ENCODE results near the gene CD81. TPM values are rescaled to one million over a fixed set of nuclear protein-coding genes. Genes with fewer than 3 reads are reported as not detected.

CD81 gene
- total and polyA plus RNA-seq, 9 of the 15 experiments (the other 6 are each of a cell fraction or from before 2014, with no cell fraction given) = 2.4 to 189 (median 61.7) TPM

DNA sequence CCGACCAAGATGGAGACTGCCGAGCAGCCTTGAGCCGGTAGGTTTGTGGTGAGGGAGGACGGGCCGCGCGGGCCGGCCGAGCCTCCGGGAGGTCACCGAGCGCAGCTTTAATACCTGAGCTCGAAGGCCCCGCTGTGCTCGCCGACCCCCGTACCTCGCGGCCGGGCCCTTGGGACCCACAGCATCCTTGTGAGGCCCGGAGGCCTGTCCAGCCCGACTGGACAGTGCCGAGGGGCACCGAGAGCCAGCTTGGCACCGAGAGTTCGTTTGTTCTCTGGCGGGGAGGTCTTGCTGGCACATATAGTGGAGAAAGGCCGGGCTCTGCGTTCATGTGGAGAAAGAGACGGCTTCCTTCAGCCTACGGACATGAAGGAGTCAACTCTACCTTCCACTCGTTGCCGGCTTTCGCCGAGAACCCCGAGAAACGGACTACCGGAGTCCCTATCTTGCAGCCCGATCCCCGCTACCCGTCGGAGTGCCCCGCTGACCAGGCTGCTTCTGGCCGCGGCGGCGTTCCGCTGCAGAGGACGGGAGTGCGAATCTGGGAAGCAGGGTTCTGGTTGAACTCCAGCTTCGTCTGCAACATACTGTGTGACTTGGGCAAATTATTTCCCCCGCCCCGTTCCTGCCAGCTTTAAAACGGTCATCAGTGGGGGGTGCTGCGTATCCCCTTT lies 23.8 kb downstream of the CD81 start:
- no peak for FAIRE-seq
- TF ChIP-seq MED1 (CRISPR knock-in tag; IDR thresholded peaks at IDR 0.05; ENCODE audit: borderline replicate concordance) (no peak), ZBTB43 (CRISPR knock-in tag; IDR thresholded peaks at IDR 0.05) (no peak), MEF2A (IDR thresholded peaks at IDR 0.05; ENCODE audit: control insufficient read depth, low read depth, low read length) (no peak), ZC3H8 (IDR thresholded peaks at IDR 0.05) (no peak), SIN3B (IDR thresholded peaks at IDR 0.05; ENCODE audit: low read depth) (peak; percentile 90), RBBP5 (IDR thresholded peaks at IDR 0.05; ENCODE audit: borderline replicate concordance, insufficient read depth, low read length, poor library complexity, severe bottlenecking) (peak; percentile 88), PYGO2 (tag; IDR thresholded peaks at IDR 0.05) (no peak), ZNF445 (CRISPR knock-in tag; IDR thresholded peaks at IDR 0.05; ENCODE audit: low read depth) (no peak), BRD9 (IDR thresholded peaks at IDR 0.05; ENCODE audit: low read depth, partially characterized antibody) (no peak)
- TF ChIP-seq, protein P1, sequence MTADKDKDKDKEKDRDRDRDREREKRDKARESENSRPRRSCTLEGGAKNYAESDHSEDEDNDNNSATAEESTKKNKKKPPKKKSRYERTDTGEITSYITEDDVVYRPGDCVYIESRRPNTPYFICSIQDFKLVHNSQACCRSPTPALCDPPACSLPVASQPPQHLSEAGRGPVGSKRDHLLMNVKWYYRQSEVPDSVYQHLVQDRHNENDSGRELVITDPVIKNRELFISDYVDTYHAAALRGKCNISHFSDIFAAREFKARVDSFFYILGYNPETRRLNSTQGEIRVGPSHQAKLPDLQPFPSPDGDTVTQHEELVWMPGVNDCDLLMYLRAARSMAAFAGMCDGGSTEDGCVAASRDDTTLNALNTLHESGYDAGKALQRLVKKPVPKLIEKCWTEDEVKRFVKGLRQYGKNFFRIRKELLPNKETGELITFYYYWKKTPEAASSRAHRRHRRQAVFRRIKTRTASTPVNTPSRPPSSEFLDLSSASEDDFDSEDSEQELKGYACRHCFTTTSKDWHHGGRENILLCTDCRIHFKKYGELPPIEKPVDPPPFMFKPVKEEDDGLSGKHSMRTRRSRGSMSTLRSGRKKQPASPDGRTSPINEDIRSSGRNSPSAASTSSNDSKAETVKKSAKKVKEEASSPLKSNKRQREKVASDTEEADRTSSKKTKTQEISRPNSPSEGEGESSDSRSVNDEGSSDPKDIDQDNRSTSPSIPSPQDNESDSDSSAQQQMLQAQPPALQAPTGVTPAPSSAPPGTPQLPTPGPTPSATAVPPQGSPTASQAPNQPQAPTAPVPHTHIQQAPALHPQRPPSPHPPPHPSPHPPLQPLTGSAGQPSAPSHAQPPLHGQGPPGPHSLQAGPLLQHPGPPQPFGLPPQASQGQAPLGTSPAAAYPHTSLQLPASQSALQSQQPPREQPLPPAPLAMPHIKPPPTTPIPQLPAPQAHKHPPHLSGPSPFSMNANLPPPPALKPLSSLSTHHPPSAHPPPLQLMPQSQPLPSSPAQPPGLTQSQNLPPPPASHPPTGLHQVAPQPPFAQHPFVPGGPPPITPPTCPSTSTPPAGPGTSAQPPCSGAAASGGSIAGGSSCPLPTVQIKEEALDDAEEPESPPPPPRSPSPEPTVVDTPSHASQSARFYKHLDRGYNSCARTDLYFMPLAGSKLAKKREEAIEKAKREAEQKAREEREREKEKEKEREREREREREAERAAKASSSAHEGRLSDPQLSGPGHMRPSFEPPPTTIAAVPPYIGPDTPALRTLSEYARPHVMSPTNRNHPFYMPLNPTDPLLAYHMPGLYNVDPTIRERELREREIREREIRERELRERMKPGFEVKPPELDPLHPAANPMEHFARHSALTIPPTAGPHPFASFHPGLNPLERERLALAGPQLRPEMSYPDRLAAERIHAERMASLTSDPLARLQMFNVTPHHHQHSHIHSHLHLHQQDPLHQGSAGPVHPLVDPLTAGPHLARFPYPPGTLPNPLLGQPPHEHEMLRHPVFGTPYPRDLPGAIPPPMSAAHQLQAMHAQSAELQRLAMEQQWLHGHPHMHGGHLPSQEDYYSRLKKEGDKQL (CRISPR knock-in tag; IDR thresholded peaks at IDR 0.05; ENCODE audit: borderline replicate concordance) = no peak
- TF ChIP-seq, protein P2, sequence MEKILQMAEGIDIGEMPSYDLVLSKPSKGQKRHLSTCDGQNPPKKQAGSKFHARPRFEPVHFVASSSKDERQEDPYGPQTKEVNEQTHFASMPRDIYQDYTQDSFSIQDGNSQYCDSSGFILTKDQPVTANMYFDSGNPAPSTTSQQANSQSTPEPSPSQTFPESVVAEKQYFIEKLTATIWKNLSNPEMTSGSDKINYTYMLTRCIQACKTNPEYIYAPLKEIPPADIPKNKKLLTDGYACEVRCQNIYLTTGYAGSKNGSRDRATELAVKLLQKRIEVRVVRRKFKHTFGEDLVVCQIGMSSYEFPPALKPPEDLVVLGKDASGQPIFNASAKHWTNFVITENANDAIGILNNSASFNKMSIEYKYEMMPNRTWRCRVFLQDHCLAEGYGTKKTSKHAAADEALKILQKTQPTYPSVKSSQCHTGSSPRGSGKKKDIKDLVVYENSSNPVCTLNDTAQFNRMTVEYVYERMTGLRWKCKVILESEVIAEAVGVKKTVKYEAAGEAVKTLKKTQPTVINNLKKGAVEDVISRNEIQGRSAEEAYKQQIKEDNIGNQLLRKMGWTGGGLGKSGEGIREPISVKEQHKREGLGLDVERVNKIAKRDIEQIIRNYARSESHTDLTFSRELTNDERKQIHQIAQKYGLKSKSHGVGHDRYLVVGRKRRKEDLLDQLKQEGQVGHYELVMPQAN (IDR thresholded peaks at IDR 0.05; ENCODE audit: borderline replicate concordance) = peak; percentile 40; the same call in 1 of the 2 replicates

More for the DNA sequence above, 23.8 kb downstream of the CD81 start:
- H3K4me3 ChIP-seq = peak overlapping the region; percentile 87
- H3K9me3 ChIP-seq (replicated peaks; ENCODE audit: control insufficient read depth, insufficient read depth, low read depth, low read length) = no peaks in the 10 kb centered on the region
- H3K27me3 ChIP-seq (ENCODE audit: control insufficient read depth in 2 of 2, insufficient read depth in 2 of 2, low read length in 2 of 2) = no peaks in the 10 kb centered on the region
- in situ Hi-C loops (cut with MboI) = no loop called here
- peak overlapping the region; percentile 94 to 95 for H3K9ac ChIP-seq (ENCODE audit: insufficient read depth in 1 of 2, low read depth in 2 of 2, low read length in 2 of 2)
- TSS peak; percentile 69 for BruUV-seq (replicated peaks)
- H3K4me2 ChIP-seq (ENCODE audit: insufficient read depth, low read length) = peak overlapping the region; percentile 95
- no peak for DNase-seq (ENCODE audit: extremely low read depth in 1 of 4, low spot score in 3 of 4)
- no peaks in the 10 kb centered on the region for H4K20me1 ChIP-seq (replicated peaks; ENCODE audit: control insufficient read depth, insufficient read depth, low read length)
- no peak for ATAC-seq
- H2AFZ ChIP-seq (ENCODE audit: low read depth, low read length) = peak overlapping the region; percentile 72; the same call in 1 of the 2 replicates
- CTCF ChIA-PET (ENCODE audit: low intra/inter-chr PET ratio) = interaction anchor here (0.6 to 1.6 kb wide), 3 partner anchors 20 to 491 kb away, joined by 3 to 5 read pairs (median 3); no protein-coding TSS in a partner anchor
- no peaks in the 10 kb centered on the region for H3K9me1 ChIP-seq (ENCODE audit: control insufficient read depth, insufficient read depth, low read length)
- POLR2A ChIA-PET = interaction anchor here (0.6 to 2.3 kb wide), 9 partner anchors 11 to 366 kb away, joined by 3 to 11 read pairs (median 4); partner anchors contain the start of gene CD81
- peak overlapping the region; percentile 77 for H3K27ac ChIP-seq (ENCODE audit: extremely low read depth, low read depth, low read length)
- peaks cover 44% of the 10 kb centered on the region; the same call in 1 of the 3 replicates for H3K36me3 ChIP-seq (ENCODE audit: control insufficient read depth, insufficient read depth, low read length)
- intact Hi-C loops (cut with micrococcal nuclease) = loop anchor here (1.0 to 5.0 kb wide), 2 partner anchors 19 to 94 kb away; no protein-coding TSS in a partner anchor
- H3K4me1 ChIP-seq (replicated peaks in 1 of 2; ENCODE audit: control insufficient read depth in 2 of 2, insufficient read depth in 2 of 2, low read length in 2 of 2) = peaks cover 12 to 72% of the 10 kb centered on the region in 2 experiments; a peak in 4 of 5 replicates
- under 1% methylated on average over 48 of the region's 55 CpGs for WGBS (ENCODE audit: insufficient coverage, low coverage, missing lambda C conversion rate)
- H3K79me2 ChIP-seq (ENCODE audit: control insufficient read depth, insufficient read depth, low read length) = peaks cover 28% of the 10 kb centered on the region
